H1 (cell line): ENCODE measurements around the gene TTC27. TPM values are rescaled to one million over a fixed set of nuclear protein-coding genes. Genes with fewer than 3 reads are reported as not detected.

Experiments used
- CTCF ChIA-PET: fragments of 300-600 bp; sonication (Branson Sonifier 250); formaldehyde crosslinking; loops from one replicate; lab custom pipeline; 2021; ENCODE audit not compliant: partially characterized antibody; lab: Charles Lee
- POLR2A ChIA-PET: fragments of 300-600 bp; sonication (Branson Sonifier 250); formaldehyde crosslinking; loops from one replicate; lab custom pipeline; 2021; ENCODE audit warnings: inconsistent platforms; ENCODE audit not compliant: partially characterized antibody; lab: Charles Lee
- DNase-seq, 2 experiments: peaks; one replicate each; pipeline versions ENCODE4 v3.0.0 to v3.0.0-alpha.2; 2010 to 2022; ENCODE audit warnings: low spot score in 2 of 2, low read depth in 1 of 2, mixed read lengths in 1 of 2
- FAIRE-seq: peaks from 2 replicates; lab custom pipeline; 2011; peaks lifted over from hg19 to GRCh38; lab: Jason Lieb, UNC
- H2AFZ ChIP-seq: 2 replicates; pipeline ENCODE4 v1.8.1; 2012; ENCODE audit warnings: low read length, inconsistent platforms
- H2AK5ac ChIP-seq: 2 replicates; pipeline ENCODE4 v1.6.1; 2013; ENCODE audit warnings: low read depth, low read length
- H2BK120ac ChIP-seq: replicated peaks from 2 replicates; pipeline ENCODE3; 2013; ENCODE audit warnings: low read depth, low read length, inconsistent platforms
- H2BK12ac ChIP-seq: 2 replicates; pipeline ENCODE4 v1.6.1; 2013; ENCODE audit warnings: low read depth, low read length
- H2BK15ac ChIP-seq: 2 replicates; pipeline ENCODE4 v1.6.1; 2013; ENCODE audit warnings: low read length
- H2BK20ac ChIP-seq: 2 replicates; pipeline ENCODE4 v1.6.1; 2013; ENCODE audit warnings: low read length
- H2BK5ac ChIP-seq: 2 replicates; pipeline ENCODE4 v1.6.1; 2013; ENCODE audit warnings: low read depth, low read length
- H3K14ac ChIP-seq: 2 replicates; pipeline ENCODE4 v1.6.1; 2013; ENCODE audit warnings: inconsistent platforms; ENCODE audit not compliant: insufficient read length
- H3K18ac ChIP-seq: 2 replicates; pipeline ENCODE4 v1.6.1; 2013; ENCODE audit warnings: low read length; ENCODE audit errors: extremely low read depth
- H3K23ac ChIP-seq: 2 replicates; pipeline ENCODE4 v1.6.1; 2013; ENCODE audit warnings: inconsistent platforms; ENCODE audit not compliant: insufficient read length
- H3K23me2 ChIP-seq: 2 replicates; pipeline ENCODE4 v1.6.1; 2013; ENCODE audit warnings: low read depth, low read length
- H3K27ac ChIP-seq: 2 replicates; pipeline ENCODE4 v1.6.1; 2011; ENCODE audit warnings: low read depth, low read length, inconsistent platforms
- H3K27me3 ChIP-seq, 4 experiments: replicated peaks in 1 of 4; 1 replicate in 1 of 4; 2 replicates in 3 of 4; pipeline versions ENCODE4 v1.6.1 to v1.8.1; 2011 to 2013; ENCODE audit warnings: low read length in 3 of 4, mild to moderate bottlenecking in 3 of 4, inconsistent platforms in 2 of 4, mixed read lengths in 2 of 4, moderate library complexity in 1 of 4; ENCODE audit not compliant: control insufficient read depth in 3 of 4, insufficient read depth in 3 of 4; ENCODE audit errors: extremely low read depth in 1 of 4
- H3K36me3 ChIP-seq, 4 experiments: 2 replicates each; pipeline versions ENCODE4 v1.6.1 to v1.8.1; 2011 to 2013; ENCODE audit warnings: mild to moderate bottlenecking in 4 of 4, low read length in 3 of 4, moderate library complexity in 2 of 4, control low read depth in 1 of 4, inconsistent platforms in 1 of 4; ENCODE audit not compliant: insufficient read depth in 4 of 4, control insufficient read depth in 2 of 4
- H3K4ac ChIP-seq: replicated peaks from 2 replicates; pipeline ENCODE3; 2013; ENCODE audit warnings: low read length, low read depth, mixed read lengths, inconsistent platforms; ENCODE audit not compliant: insufficient read length
- H3K4me1 ChIP-seq, 4 experiments: replicated peaks in 1 of 4; 1 replicate in 1 of 4; 2 replicates in 3 of 4; pipeline versions ENCODE4 v1.6.1 to v1.8.1; 2011 to 2013; ENCODE audit warnings: low read length in 3 of 4, inconsistent platforms in 2 of 4, mixed read lengths in 1 of 4; ENCODE audit not compliant: insufficient read depth in 4 of 4, control insufficient read depth in 3 of 4
- H3K4me2 ChIP-seq, 2 experiments: 2 replicates each; pipeline versions ENCODE4 v1.6.1 to v1.8.1; 2011 to 2013; ENCODE audit warnings: low read depth in 2 of 2, low read length in 2 of 2, control low read depth in 1 of 2, inconsistent platforms in 1 of 2, mild to moderate bottlenecking in 1 of 2; ENCODE audit not compliant: insufficient read depth in 1 of 2
- H3K4me3 ChIP-seq, 4 experiments: fragments of 200-600, 300-600 bp in 1 of 4; sonication (generic), shearing (Covaris generic), sonication (Bioruptor Twin) in 1 of 4; 2 replicates each; pipeline versions ENCODE4 v1.5.1 to v1.8.1; 2011 to 2016; ENCODE audit warnings: low read length in 4 of 4, low read depth in 3 of 4, control low read depth in 2 of 4, inconsistent platforms in 2 of 4, mild to moderate bottlenecking in 2 of 4, mixed read lengths in 1 of 4, moderate library complexity in 1 of 4; ENCODE audit not compliant: insufficient read depth in 2 of 4; ENCODE audit errors: extremely low read depth in 1 of 4
- H3K56ac ChIP-seq: replicated peaks from 2 replicates; pipeline ENCODE3; 2013; ENCODE audit warnings: low read depth, mild to moderate bottlenecking, mixed read lengths, low read length, inconsistent platforms; ENCODE audit not compliant: insufficient read length
- H3K79me1 ChIP-seq: 2 replicates; pipeline ENCODE4 v1.6.1; 2013; ENCODE audit warnings: low read depth, low read length, control low read depth
- H3K79me2 ChIP-seq, 2 experiments: 2 replicates each; pipeline versions ENCODE4 v1.6.1 to v1.8.1; 2012 to 2013; ENCODE audit warnings: low read length in 2 of 2, mild to moderate bottlenecking in 2 of 2, inconsistent platforms in 1 of 2; ENCODE audit not compliant: insufficient read depth in 2 of 2, control insufficient read depth in 1 of 2
- H3K9ac ChIP-seq, 4 experiments: replicated peaks in 1 of 4; 1 replicate in 1 of 4; 2 replicates in 3 of 4; pipeline versions ENCODE4 v1.6.1 to v1.8.1; 2011 to 2013; ENCODE audit warnings: low read depth in 3 of 4, low read length in 3 of 4, control low read depth in 2 of 4, mild to moderate bottlenecking in 2 of 4, moderate library complexity in 2 of 4, inconsistent platforms in 1 of 4; ENCODE audit errors: extremely low read depth in 1 of 4
- H3K9me3 ChIP-seq, 2 experiments: 2 replicates each; pipeline versions ENCODE4 v1.6.1 to v1.8.1; 2012 to 2013; ENCODE audit warnings: mild to moderate bottlenecking in 2 of 2, moderate library complexity in 2 of 2, control low read depth in 1 of 2, inconsistent platforms in 1 of 2, low read depth in 1 of 2, low read length in 1 of 2, mixed read lengths in 1 of 2; ENCODE audit not compliant: insufficient read depth in 2 of 2
- H4K20me1 ChIP-seq, 2 experiments: replicated peaks in 1 of 2; 2 replicates each; pipeline versions ENCODE3 to v1.8.1; 2011 to 2013; ENCODE audit warnings: inconsistent platforms in 2 of 2, low read length in 2 of 2, mild to moderate bottlenecking in 1 of 2; ENCODE audit not compliant: insufficient read depth in 2 of 2, control insufficient read depth in 1 of 2
- H4K5ac ChIP-seq: 2 replicates; pipeline ENCODE4 v1.6.1; 2013; ENCODE audit warnings: low read length, low read depth, mixed read lengths, inconsistent platforms; ENCODE audit not compliant: insufficient read length
- H4K8ac ChIP-seq: 2 replicates; pipeline ENCODE4 v1.8.0; 2013; ENCODE audit warnings: mild to moderate bottlenecking, moderate library complexity, low read length, inconsistent platforms; ENCODE audit not compliant: insufficient read depth; ENCODE audit errors: extremely low read depth
- H4K91ac ChIP-seq: replicated peaks from 2 replicates; pipeline ENCODE3; 2013; ENCODE audit warnings: low read length, mixed read lengths, inconsistent platforms; ENCODE audit not compliant: insufficient read length
- CBX8 ChIP-seq: fragments of 300-800, 300-1000 bp; sonication (generic); IDR thresholded peaks from 2 replicates; pipeline ENCODE4 v1.7.1; 2016; ENCODE audit warnings: low read depth, low read length, borderline replicate concordance
- CHD1 ChIP-seq: IDR thresholded peaks from 2 replicates; pipeline ENCODE4 v1.6.1; 2012; ENCODE audit warnings: low read depth, low read length, improper control_type of control experiment
- FOSL1 ChIP-seq: IDR thresholded peaks from 2 replicates; pipeline ENCODE4 v1.6.1; 2011; ENCODE audit warnings: mild to moderate bottlenecking, low read depth, low read length, moderate library complexity; ENCODE audit not compliant: insufficient read depth
- JUN ChIP-seq: IDR thresholded peaks from 2 replicates; pipeline ENCODE4 v1.6.1; 2011; ENCODE audit warnings: low read depth, mild to moderate bottlenecking, improper control_type of control experiment, low read length
- KDM1A ChIP-seq: fragments of 200-600, 300-600 bp; sonication (generic); IDR thresholded peaks from 2 replicates; pipeline ENCODE4 v1.7.1; 2016; ENCODE audit warnings: mild to moderate bottlenecking, low read length, borderline replicate concordance
- KDM5A ChIP-seq: fragments of 200-600 bp; IDR thresholded peaks from 2 replicates; pipeline ENCODE4 v1.7.1; 2012; ENCODE audit warnings: mild to moderate bottlenecking, low read length, inconsistent platforms, mixed read lengths
- SIX5 ChIP-seq: IDR thresholded peaks from 2 replicates; pipeline ENCODE4 v1.6.1; 2011; ENCODE audit warnings: mild to moderate bottlenecking, low read depth, low read length
- TBP ChIP-seq: IDR thresholded peaks from 2 replicates; pipeline ENCODE4 v1.6.1; 2011; ENCODE audit warnings: low read depth, low read length, improper control_type of control experiment
- TEAD4 ChIP-seq: IDR thresholded peaks from 2 replicates; pipeline ENCODE4 v1.6.1; 2012; ENCODE audit warnings: low read depth, low read length, inconsistent platforms, mixed read lengths
- WGBS, 2 experiments: shearing (Covaris generic) in 1 of 2; methylation state at CpG; one replicate each; pipeline versions ENCODE4 v1.1.6 to v1.1.7; 2013 to 2015; ENCODE audit warnings: low lambda C conversion rate in 2 of 2, mixed read lengths in 2 of 2, inconsistent platforms in 1 of 2, low coverage in 1 of 2, missing lambda C conversion rate in 1 of 2; ENCODE audit not compliant: insufficient replicate concordance in 2 of 2, insufficient coverage in 1 of 2, insufficient read length in 1 of 2; ENCODE audit errors: extremely low coverage in 1 of 2, missing lambda C conversion rate in 1 of 2; 5-methylcytosine and 5-hydroxymethylcytosine counted together
- polyA plus RNA-seq, 7 experiments: library from polyadenylated mRNA; depleted of rRNA in 3 of 7; stranded (reverse) in 5 of 7; unstranded in 2 of 7; fragments of >200 nt in 5 of 7; fragments of 200-250 nt in 2 of 7; gene quantifications; 1 replicate in 5 of 7; 2 replicates in 1 of 7; 4 replicates in 1 of 7; pipeline versions ENCODE4 v1.2.1 to v1.2.3, GENCODE V29; 2011 to 2013; ENCODE audit warnings: missing spikeins in 2 of 7, mixed read lengths in 2 of 7
- total RNA-seq: library from RNA; stranded (reverse); fragmentation: NEBNext Ultra II Directional; extraction: Animal tissue kit (Norgen Biotek cat#: 25700); gene quantifications from 2 replicates; pipeline ENCODE4 v1.2.1, GENCODE V29; 2021
- TF ChIP-seq, protein P1 (sequence below): IDR thresholded peaks from 2 replicates; pipeline ENCODE4 v1.6.1; 2012; ENCODE audit warnings: inconsistent platforms

TTC27 gene
- total and polyA plus RNA-seq, 2 of the 8 experiments (the other 6 are each of a cell fraction or from before 2014, with no cell fraction given), result 13.8 to 29.1 TPM

DNA sequence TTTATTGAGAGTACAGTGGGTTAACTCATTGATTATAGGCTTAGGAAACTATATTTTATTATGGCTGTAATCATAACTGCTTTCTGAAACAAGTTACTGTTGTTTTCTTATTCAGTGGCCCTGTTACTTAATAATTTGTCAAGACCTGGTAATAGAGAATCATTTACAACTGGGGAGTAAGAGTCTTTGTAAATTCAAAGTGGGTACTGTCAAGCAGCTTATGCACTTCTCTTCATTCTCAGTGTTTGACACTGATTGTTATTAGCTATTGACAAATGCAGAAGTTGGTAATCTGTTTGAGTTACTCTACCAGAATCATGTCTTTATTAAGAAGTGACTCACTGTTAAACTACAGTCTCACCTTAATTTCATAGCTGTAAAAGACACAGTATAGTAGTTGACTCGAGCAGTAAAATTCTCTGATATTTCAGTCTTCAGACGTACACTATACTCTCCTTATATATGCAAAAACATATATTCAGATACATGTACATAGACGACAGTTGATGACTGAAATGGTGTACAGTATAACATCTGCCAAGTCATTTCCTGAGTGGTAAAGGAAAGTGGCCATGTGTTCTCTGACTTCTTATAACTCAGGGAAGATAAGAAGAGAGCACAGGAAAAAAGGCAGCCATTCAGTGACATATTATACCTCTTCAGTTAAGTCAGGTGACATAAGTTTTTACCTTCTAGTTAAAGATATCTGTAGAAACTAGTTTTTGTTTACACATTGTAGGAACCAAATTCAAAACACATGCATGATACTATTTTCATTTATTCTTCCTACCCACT lies 36.0 kb upstream of the TTC27 start:
- Histone ChIP-seq H3K27ac (no peak overlapping the region), H3K14ac (no peak overlapping the region), H3K23ac (no peak overlapping the region), H4K8ac (no peak overlapping the region), H3K9me3 (no peaks in the 10 kb centered on the region), H3K56ac (no peak overlapping the region), H3K36me3 (peaks cover 0 to 7% (median 1%) of the 10 kb centered on the region in 4 experiments; a peak in 2 of 8 replicates), H4K91ac (no peak overlapping the region), H2AFZ (no peak overlapping the region), H2BK12ac (no peak overlapping the region), H3K4me3 (no peak overlapping the region), H3K9ac (no peak overlapping the region), H2AK5ac (no peak overlapping the region), H3K4me1 (no peaks in the 10 kb centered on the region), H3K79me1 (no peaks in the 10 kb centered on the region), H3K27me3 (no peaks in the 10 kb centered on the region), H2BK20ac (no peak overlapping the region), H4K20me1 (no peaks in the 10 kb centered on the region), H4K5ac (no peak overlapping the region), H3K4ac (no peak overlapping the region), H3K23me2 (no peaks in the 10 kb centered on the region), H3K4me2 (no peak overlapping the region), H2BK5ac (no peak overlapping the region), H3K79me2 (no peaks in the 10 kb centered on the region), H2BK15ac (no peak overlapping the region), H3K18ac (no peak overlapping the region), H2BK120ac (no peak overlapping the region)
- 89% methylated on average over 3 of the region's 3 CpGs; no CpG with 5 or more reads in 1 of the 2 experiments for WGBS, 2 experiments
- ChIA-PET CTCF (interaction anchor here (0.6 to 1.5 kb wide), 2 partner anchors 12 to 371 kb away, joined by 3 to 5 read pairs; no protein-coding TSS in a partner anchor), POLR2A (interaction anchor here (0.7 kb wide), 1 partner anchor 618 kb away, joined by 3 read pairs; no protein-coding TSS in a partner anchor)
- no peak for FAIRE-seq
- no peak for DNase-seq
- TF ChIP-seq CBX8 (no peak), KDM5A (no peak), SIX5 (no peak), FOSL1 (no peak), TEAD4 (no peak), TBP (no peak), CHD1 (no peak), JUN (no peak), KDM1A (no peak)
- TF ChIP-seq, protein P1, sequence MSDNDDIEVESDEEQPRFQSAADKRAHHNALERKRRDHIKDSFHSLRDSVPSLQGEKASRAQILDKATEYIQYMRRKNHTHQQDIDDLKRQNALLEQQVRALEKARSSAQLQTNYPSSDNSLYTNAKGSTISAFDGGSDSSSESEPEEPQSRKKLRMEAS, result no peak
